COLO668 (cell line): Measurements from ENCODE around the gene GRID2.

Experiments used
- DNase-seq: peaks from one replicate; lab custom pipeline; 2025; ENCODE audit not compliant: unreplicated experiment; lab: John Stamatoyannopoulos, UW

GRID2 gene

DNA sequence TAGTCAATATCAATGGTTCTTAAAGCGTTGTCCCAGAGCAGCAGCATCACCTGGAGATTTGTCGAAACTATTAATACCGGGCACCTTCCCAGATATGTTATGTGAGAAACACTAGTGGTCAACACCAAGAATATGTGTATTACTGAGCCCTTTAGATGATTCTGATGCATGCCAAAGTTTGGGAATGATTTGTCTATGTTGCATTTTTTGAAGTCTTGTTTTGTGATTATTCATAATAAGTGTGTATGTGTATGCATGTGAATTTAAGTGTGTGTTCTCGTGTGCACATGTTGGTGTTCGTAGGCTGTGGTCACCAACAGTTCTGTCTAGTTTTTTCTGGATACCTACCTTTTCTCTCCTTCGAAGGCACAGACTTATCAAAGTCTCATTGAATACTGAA is 749.4 kb downstream of the GRID2 start:
- no peak for DNase-seq

GRCh38 chr4:93061826-93062225 is 758.1 kb downstream of the GRID2 start:
- DNase-seq: no peak

- DNase-seq: no peak
Measured at GRCh38 chr4:93063325-93063724, 759.6 kb downstream of the GRID2 start.

- no peak for DNase-seq
Measured at GRCh38 chr4:93065790-93066189, 762.0 kb downstream of the GRID2 start.

DNA sequence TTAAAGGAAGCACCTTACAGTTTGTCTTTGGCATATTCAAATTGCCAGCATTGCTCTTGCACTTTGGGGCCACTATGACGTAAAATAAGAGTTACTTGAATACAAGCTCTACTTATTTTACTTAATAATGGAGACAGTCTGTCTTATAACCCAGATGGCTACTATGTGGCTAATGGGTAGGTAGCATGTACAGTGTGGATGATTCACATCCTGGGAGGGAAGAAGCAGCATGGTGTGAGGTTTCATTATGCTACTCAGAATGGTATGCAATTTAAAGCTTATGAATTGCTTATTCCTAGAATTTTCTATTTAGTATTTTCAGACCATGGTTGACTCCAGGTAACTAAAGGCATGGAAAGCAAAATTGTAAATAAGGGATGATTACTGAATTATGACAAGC is 763.0 kb downstream of the GRID2 start:
- DNase-seq: no peak

DNA sequence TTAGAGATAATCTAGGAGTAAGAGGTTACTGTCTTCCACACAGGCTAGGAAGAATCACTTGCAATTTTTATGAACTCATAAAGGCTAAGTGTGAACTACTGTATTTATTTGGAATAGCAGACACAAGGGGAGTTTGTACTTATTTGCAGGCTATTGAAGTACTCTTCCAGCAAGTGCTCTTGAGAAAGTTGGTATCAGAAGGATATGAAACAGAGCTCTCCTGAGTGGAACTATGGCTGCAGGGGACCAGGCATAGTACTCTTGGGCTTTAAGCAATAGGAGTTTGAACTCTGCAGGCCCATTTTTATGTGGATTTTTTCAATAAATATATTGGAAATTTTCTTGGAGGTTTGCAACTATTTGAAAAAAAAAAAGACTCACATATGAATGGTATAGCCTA is 768.5 kb downstream of the GRID2 start:
- no peak for DNase-seq

DNA sequence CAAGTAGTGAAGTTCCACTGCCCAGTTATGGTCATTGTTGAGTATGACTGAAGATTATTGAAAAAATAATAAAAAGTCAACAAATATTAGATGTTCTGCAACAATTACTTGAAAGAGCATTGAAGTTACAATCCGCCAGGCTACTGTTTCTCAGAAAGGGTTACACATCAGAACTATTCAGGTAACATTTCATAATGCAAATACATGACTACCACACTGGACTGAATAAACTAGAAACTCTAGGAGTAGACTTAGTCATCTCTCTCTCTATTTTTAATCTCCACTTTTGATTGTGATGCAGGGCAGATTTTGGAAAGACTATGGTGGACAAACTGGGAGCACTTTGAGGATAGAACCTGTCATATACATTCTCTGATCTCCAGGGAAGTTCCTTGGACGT is 776.5 kb downstream of the GRID2 start:
- no peak for DNase-seq

GRCh38 chr4:93084599-93085305 is 781.0 kb downstream of the GRID2 start:
- DNase-seq: no peak

- no peak for DNase-seq
Measured at GRCh38 chr4:93086356-93086755, 782.6 kb downstream of the GRID2 start.

DNA sequence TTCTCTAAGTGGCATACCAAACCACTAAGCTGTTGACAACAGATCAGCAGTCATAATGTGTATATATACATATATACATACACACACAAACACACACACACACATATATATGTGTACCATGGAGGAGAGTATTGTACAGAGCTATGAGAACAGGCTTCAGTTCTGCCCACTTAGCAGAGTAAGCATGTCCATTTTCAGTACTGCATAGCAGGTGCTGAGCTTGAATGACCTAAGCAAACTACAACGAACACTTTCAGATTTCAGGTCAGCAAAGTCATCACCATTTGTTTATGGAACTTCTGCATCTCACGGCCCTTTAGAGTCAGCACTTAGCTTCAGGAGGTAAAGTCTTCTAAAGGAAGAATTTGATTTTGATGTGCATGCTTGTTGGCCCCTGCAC is 789.0 kb downstream of the GRID2 start:
- no peak for DNase-seq

DNA sequence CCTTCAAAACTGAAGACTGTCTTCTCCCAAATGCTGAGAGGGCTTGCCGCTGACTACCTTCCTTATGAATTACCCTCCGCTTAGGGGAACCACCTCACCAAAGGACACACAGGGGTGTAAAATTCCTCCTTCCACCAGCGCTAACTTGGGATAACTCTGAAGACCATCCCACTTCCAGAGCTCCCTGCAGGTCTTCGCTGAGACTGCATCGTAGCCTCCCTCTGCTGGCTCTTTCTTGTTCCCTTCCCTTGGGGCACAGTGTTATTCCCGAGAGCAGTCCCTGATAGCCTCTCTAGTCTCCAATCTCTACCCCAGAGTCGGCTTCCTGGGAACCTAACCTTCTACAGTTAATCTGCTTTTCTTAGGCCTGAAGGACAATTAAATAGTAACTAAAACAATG is 799.3 kb downstream of the GRID2 start:
- DNase-seq: no peak

DNA sequence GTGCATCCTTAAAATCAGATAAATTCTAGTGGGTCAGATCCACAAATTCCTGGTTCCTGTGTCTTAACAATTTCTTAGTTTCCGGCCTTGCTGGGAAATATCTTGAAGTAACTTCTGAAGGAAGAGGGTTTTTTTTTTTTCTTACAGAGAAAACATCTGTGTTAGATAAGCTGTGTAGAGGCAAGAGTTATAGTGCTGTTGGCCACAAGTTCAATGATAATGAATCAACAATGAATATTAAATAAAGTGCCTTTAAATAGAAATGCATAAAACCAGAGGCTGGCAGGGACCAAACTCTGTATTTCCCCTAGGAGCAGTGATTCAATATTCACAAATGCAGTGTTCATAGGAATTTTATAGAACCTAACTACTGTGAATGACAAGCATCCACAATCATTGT is 812.9 kb downstream of the GRID2 start:
- DNase-seq: no peak

DNA sequence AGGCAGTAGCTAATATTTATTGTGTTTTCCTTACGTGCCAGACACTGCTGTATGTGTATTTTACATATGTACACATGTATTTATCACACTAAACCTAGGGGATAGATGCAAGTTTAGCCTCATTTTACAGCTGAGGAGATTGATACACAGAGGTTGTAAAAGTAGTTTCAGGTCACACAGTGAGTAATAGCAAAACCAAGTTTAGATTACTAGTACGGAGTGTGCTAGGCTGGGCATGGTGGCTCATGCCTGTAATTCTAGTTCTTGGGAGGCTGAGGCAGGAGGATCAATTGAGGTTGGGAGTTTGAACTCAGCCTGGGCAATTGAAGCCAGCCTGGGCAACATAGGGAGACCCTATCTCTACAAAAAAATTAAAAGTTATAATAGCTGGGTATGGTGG is 823.7 kb downstream of the GRID2 start:
- no peak for DNase-seq

DNA sequence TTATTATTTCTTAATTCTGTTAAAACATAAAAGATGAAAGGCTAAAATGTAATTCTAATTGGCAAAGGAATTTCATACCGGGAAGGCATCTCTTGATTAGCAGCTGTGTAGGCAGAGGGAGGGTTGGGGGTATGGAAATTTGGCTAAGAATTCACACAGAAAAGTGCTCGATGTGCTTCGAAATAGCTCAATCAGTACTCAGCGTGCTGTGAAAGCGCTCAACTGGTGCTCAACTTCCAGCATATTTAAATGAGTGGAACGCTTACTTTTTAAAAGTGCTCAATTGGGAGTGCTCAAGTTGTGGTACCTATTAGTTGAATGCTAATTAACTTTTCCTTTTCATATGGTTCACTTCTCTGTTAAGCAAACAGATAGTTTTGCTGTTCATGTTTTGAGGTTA is 828.9 kb downstream of the GRID2 start:
- no peak for DNase-seq

GRCh38 chr4:93139118-93139517 is 835.4 kb downstream of the GRID2 start:
- DNase-seq: no peak

- DNase-seq: no peak
Measured at GRCh38 chr4:93143902-93144301, 840.1 kb downstream of the GRID2 start.

- no peak for DNase-seq
Measured at GRCh38 chr4:93144644-93145043, 840.9 kb downstream of the GRID2 start.

DNA sequence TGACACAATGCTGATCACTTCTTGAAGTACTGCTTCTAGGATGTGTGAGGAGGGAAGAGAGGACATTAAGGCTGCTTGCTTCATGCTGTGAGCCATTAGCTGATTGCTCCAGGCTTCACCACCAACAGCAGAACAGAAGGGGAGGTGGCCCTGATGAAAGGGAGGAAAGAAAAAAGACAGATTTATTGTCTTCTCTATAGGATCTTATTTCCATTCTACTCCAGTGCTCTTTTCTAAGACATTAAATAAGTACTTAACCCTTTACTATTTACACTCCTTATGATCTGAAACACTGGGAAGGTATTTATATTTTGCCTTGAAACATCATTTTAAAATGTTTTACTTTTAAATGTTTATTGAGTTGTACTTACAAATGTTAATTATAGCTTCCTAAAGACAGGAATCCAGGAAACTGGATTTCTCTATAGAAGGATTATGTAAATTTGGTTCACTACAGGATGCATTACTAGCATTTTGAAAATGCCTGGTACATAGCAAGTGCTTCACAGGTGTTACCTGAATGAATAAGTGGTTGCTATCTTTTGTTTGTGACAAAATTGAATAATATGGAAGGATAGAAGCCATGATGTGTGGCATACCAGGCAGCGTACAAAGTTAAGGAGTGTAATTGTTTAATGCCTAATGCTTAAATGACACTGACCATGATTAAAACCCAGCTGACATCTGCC is 843.9 kb downstream of the GRID2 start:
- no peak for DNase-seq

GRCh38 chr4:93152491-93152890 is 848.7 kb downstream of the GRID2 start:
- DNase-seq: no peak

GRCh38 chr4:93157986-93158385 is 854.2 kb downstream of the GRID2 start:
- no peak for DNase-seq

- DNase-seq: no peak
Measured at GRCh38 chr4:93168053-93168452, 864.3 kb downstream of the GRID2 start.

DNA sequence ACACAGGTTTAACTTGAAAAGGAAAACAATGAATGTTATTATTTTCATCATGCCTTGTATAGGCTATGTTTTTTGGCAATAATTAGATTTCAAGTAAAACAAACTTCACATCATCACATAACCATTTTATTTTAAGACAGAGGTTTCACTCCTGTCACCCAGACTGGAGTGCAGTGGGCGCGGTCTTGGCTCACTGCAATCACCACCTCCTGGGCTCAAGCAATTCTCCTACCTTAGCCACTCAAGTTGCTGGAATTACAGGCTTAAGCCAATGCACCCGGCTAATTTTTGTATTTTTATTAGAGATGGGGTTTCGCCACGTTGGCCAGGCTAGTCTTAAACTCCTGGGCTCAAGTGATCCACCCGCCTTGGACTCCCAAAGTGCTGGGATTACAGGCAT is 866.2 kb downstream of the GRID2 start:
- DNase-seq: no peak

DNA sequence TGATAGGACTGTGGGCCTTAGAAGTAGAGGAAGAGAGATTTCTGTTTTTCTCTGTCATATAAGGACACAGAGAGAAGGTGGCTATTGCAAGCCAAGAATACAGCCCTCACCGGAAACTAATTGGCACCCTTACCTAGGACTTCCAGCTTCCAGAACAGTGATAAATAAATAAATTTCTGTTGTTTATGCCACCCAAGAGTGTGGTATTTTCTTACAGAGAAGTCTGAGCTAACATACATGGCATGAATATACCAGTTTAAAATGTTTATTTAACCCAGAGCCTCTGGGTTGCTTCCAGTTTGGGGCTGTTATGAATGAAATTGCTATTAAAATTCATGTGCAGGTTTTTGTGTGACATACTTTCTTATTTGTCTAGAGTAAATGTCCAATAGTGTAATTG is 870.8 kb downstream of the GRID2 start:
- no peak for DNase-seq
